ENCODE data around the gene EHD2.

EHD2 gene

GRCh38 chr19:47687906-47688305 is 25.3 kb upstream of the EHD2 start:
- no peak for DNase-seq (ENCODE audit: low read depth in 3 of 3, low spot score in 1 of 3)

- DNase-seq (ENCODE audit: low read depth in 3 of 3, low spot score in 1 of 3): no peak
Measured at GRCh38 chr19:47691090-47691489, 22.1 kb upstream of the EHD2 start.

GRCh38 chr19:47691782-47692181 is 21.4 kb upstream of the EHD2 start:
- DNase-seq (ENCODE audit: low read depth in 3 of 3, low spot score in 1 of 3): no peak

- DNase-seq (ENCODE audit: low read depth in 3 of 3, low spot score in 1 of 3): no peak
Measured at GRCh38 chr19:47693489-47693888, 19.7 kb upstream of the EHD2 start.

- no peak for DNase-seq (ENCODE audit: low read depth in 3 of 3, low spot score in 1 of 3)
Measured at GRCh38 chr19:47693903-47694302, 19.3 kb upstream of the EHD2 start.

GRCh38 chr19:47694466-47695273 is 18.6 kb upstream of the EHD2 start:
- no peak for DNase-seq (ENCODE audit: low read depth in 3 of 3, low spot score in 1 of 3)

- no peak for DNase-seq (ENCODE audit: low read depth in 3 of 3, low spot score in 1 of 3)
Measured at GRCh38 chr19:47695533-47696262, 17.5 kb upstream of the EHD2 start.

GRCh38 chr19:47696635-47697034 is 16.6 kb upstream of the EHD2 start:
- DNase-seq (ENCODE audit: low read depth in 3 of 3, low spot score in 1 of 3): no peak

- peak in 1 of 3 donors; percentile 34 for DNase-seq (ENCODE audit: low read depth in 3 of 3, low spot score in 1 of 3)
Measured at GRCh38 chr19:47697863-47698609, 15.2 kb upstream of the EHD2 start.

GRCh38 chr19:47698631-47699359 is 14.4 kb upstream of the EHD2 start:
- no peak for DNase-seq (ENCODE audit: low read depth in 3 of 3, low spot score in 1 of 3)

- peak in 1 of 3 donors; percentile 51 for DNase-seq (ENCODE audit: low read depth in 3 of 3, low spot score in 1 of 3)
Measured at GRCh38 chr19:47699360-47699917, 13.8 kb upstream of the EHD2 start.

GRCh38 chr19:47700934-47701716 is 12.1 kb upstream of the EHD2 start:
- no peak for DNase-seq (ENCODE audit: low read depth in 3 of 3, low spot score in 1 of 3)

- DNase-seq (ENCODE audit: low read depth in 3 of 3, low spot score in 1 of 3): no peak
Measured at GRCh38 chr19:47701717-47702552, 11.3 kb upstream of the EHD2 start.

- DNase-seq (ENCODE audit: low read depth in 3 of 3, low spot score in 1 of 3): no peak
Measured at GRCh38 chr19:47702671-47703070, 10.6 kb upstream of the EHD2 start.

- DNase-seq (ENCODE audit: low read depth in 3 of 3, low spot score in 1 of 3): no peak
Measured at GRCh38 chr19:47703301-47703700, 9.9 kb upstream of the EHD2 start.

- DNase-seq (ENCODE audit: low read depth in 3 of 3, low spot score in 1 of 3): no peak
Measured at GRCh38 chr19:47704024-47704423, 9.2 kb upstream of the EHD2 start.

- no peak for DNase-seq (ENCODE audit: low read depth in 3 of 3, low spot score in 1 of 3)
Measured at GRCh38 chr19:47704656-47705055, 8.6 kb upstream of the EHD2 start.

- DNase-seq (ENCODE audit: low read depth in 3 of 3, low spot score in 1 of 3): peak; percentile 37 to 64 (median 44)
Measured at GRCh38 chr19:47707135-47707925, 5.9 kb upstream of the EHD2 start.

Measured in stimulated activated CD4-positive, alpha-beta T cell treated with anti-CD3 and anti-CD28 coated beads, TNF-alpha, amount 100 ng/mL, for 1 hour (primary cell).